Central memory CD4-positive, alpha-beta T cell (primary cell): ENCODE results near the gene PRCP.

Experiments used
- DNase-seq: peaks from one replicate; pipeline ENCODE4 v3.0.0; 2022

Gene PRCP

GRCh38 chr11:82775736-82776346 lies 124.4 kb downstream of the PRCP start:
- DNase-seq, result no peak

GRCh38 chr11:82775218-82775617 lies 125.0 kb downstream of the PRCP start:
- DNase-seq, result no peak
